Natural killer cell (primary cell): ENCODE results near the gene MYO1E. TPM values are rescaled to one million over a fixed set of nuclear protein-coding genes. Genes with fewer than 3 reads are reported as not detected.
A peak's percentile ranks its signal among the peaks of the same experiment; 100 is the strongest.

Experiments
- ATAC-seq, 3 donors: fragments of 150-1000 bp in 2 of 3; fragments of 200-7000 bp in 1 of 3; cut with Tn5 transposase; 1 replicate in 1 of 3; 2 replicates in 2 of 3; pipeline ENCODE4 v1.10.0; 2021; ENCODE audit warnings: mild to moderate bottlenecking in 2 of 3, moderate library complexity in 2 of 3
- DNase-seq, 2 donors: peaks; one replicate each; pipeline versions ENCODE4 v3.0.0 to v3.0.0-alpha.2; 2013 to 2021; ENCODE audit warnings: mixed read lengths in 1 of 2
- H3K27ac ChIP-seq: one replicate; pipeline ENCODE4 v1.5.1; 2013; ENCODE audit warnings: mild to moderate bottlenecking, low read length
- H3K27me3 ChIP-seq: one replicate; pipeline ENCODE4 v1.6.1; 2013; ENCODE audit warnings: low read length; ENCODE audit not compliant: control insufficient read depth, insufficient read depth
- H3K36me3 ChIP-seq: one replicate; pipeline ENCODE4 v1.6.1; 2013; ENCODE audit warnings: low read length; ENCODE audit not compliant: control insufficient read depth, insufficient read depth
- H3K4me1 ChIP-seq: one replicate; pipeline ENCODE4 v1.6.1; 2013; ENCODE audit warnings: low read length; ENCODE audit not compliant: control insufficient read depth, insufficient read depth
- H3K4me3 ChIP-seq: one replicate; pipeline ENCODE4 v1.5.1; 2013; ENCODE audit warnings: low read length
- H3K9me3 ChIP-seq: one replicate; pipeline ENCODE4 v1.6.1; 2013; ENCODE audit warnings: low read length; ENCODE audit not compliant: control insufficient read depth, insufficient read depth
- H3K27ac Mint-ChIP-seq, 2 donors: one replicate each; pipeline ENCODE4 v1.8.0; 2022; ENCODE audit warnings: mild to moderate bottlenecking in 2 of 2, mixed read lengths in 2 of 2, moderate library complexity in 1 of 2
- H3K27me3 Mint-ChIP-seq, 2 donors: one replicate each; pipeline ENCODE4 v1.8.0; 2022; ENCODE audit warnings: low read depth in 2 of 2, mixed read lengths in 2 of 2
- H3K36me3 Mint-ChIP-seq: one replicate; pipeline ENCODE4 v1.8.0; 2022; ENCODE audit warnings: mixed read lengths
- H3K4me1 Mint-ChIP-seq, 2 donors: one replicate each; pipeline ENCODE4 v1.8.0; 2022; ENCODE audit warnings: mixed read lengths in 2 of 2
- H3K4me3 Mint-ChIP-seq: one replicate; pipeline ENCODE4 v1.8.0; 2022; ENCODE audit warnings: mild to moderate bottlenecking, moderate library complexity, mixed read lengths
- H3K9me3 Mint-ChIP-seq, 2 donors: one replicate each; pipeline ENCODE4 v1.8.0; 2022; ENCODE audit warnings: mixed read lengths in 2 of 2
- WGBS: methylation state at CpG from one replicate; pipeline ENCODE4 v1.1.7; 2013; ENCODE audit warnings: missing lambda C conversion rate; ENCODE audit not compliant: insufficient coverage; 5-methylcytosine and 5-hydroxymethylcytosine counted together
- intact Hi-C: fragments of 100-400 bp; cut with micrococcal nuclease; formaldehyde crosslinking; loops from one replicate; pipeline ENCODE4 v1.14.2; 2022
- total RNA-seq, 4 donors: library from RNA; stranded (reverse); fragments of 120-200 nt in 1 of 4; gene quantifications; one replicate each; pipeline versions ENCODE4 v1.2.3 to v1.2.4, GENCODE V29; 2013 to 2022
- TF ChIP-seq, protein P1 (sequence below): fragments of 200-600 bp; IDR thresholded peaks from one replicate; pipeline ENCODE4 v1.8.0; 2022; ENCODE audit warnings: antibody characterized with exemption

The MYO1E gene
- total RNA-seq, 3 donors from 2014 or later (not counting 1 experiment from before 2014, with no cell fraction given) = 16.1 to 39.4 (median 22.7) TPM

DNA sequence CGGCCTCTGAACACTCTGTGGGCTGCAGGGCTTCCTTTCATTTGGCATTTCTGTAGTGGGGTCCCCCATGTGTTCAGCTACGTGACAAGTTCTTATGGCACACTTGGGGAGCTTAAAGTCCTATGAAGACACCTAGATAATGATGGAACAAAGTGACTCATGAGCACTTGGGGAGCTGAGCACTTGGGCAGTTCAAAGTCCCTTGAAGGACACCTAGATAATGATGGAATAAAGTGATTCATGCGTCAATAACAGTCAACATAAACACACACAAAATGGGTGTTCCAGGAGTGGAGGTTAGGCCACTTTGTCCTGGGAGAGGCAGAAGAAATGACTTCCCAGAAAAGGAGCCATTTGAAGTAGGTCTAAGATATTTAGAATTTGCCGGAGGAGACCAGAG, 99.4 kb downstream of the MYO1E start:
- Mint-ChIP-seq H3K4me1 (peaks cover 23 to 29% of the 10 kb centered on the region in 2 donors), H3K9me3 (no peaks in the 10 kb centered on the region), H3K36me3 (no peaks in the 10 kb centered on the region), H3K27ac (peak overlapping the region; percentile 19 to 56), H3K27me3 (no peaks in the 10 kb centered on the region), H3K4me3 (peak overlapping the region; percentile 4)
- Histone ChIP-seq H3K27ac (no peak overlapping the region), H3K4me3 (no peak overlapping the region), H3K27me3 (no peaks in the 10 kb centered on the region), H3K36me3 (no peaks in the 10 kb centered on the region), H3K4me1 (peaks cover 10% of the 10 kb centered on the region), H3K9me3 (no peaks in the 10 kb centered on the region)
- DNase-seq (no peak), ATAC-seq (no peak)
- TF ChIP-seq, protein P1, sequence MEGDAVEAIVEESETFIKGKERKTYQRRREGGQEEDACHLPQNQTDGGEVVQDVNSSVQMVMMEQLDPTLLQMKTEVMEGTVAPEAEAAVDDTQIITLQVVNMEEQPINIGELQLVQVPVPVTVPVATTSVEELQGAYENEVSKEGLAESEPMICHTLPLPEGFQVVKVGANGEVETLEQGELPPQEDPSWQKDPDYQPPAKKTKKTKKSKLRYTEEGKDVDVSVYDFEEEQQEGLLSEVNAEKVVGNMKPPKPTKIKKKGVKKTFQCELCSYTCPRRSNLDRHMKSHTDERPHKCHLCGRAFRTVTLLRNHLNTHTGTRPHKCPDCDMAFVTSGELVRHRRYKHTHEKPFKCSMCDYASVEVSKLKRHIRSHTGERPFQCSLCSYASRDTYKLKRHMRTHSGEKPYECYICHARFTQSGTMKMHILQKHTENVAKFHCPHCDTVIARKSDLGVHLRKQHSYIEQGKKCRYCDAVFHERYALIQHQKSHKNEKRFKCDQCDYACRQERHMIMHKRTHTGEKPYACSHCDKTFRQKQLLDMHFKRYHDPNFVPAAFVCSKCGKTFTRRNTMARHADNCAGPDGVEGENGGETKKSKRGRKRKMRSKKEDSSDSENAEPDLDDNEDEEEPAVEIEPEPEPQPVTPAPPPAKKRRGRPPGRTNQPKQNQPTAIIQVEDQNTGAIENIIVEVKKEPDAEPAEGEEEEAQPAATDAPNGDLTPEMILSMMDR = no peak
- intact Hi-C loops = no loop called here
- 96% methylated on average over 3 of the region's 4 CpGs for WGBS

DNA sequence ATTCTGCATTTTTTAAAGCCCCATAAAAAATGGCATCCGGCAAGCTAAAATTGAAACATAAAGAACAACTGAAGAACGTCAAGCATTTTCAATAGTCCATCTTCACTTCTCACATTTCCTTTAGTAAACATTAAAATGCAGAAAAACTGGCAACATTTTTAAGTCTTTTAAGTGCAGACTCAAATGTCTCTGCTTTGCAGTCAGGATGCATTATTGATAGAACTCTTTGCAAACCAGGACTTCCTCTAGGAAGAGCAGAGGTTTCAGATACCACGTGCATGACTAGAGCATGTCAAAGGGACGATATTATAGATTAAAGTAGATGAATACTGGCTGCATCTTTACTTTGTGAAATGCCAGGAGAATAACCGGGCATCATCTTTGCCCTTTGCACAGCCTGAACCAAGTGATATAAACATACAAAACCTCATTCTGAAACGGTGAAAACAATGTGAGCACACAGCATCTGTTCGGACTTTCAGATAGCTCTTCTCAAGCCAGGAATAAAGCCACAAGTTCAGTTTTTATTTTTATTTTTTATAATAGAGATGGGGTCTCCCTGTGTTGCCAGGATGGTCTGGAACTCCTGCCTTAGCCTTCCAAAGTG, 101.0 kb downstream of the MYO1E start:
- no peaks in the 10 kb centered on the region for H3K36me3 Mint-ChIP-seq
- no peaks in the 10 kb centered on the region for H3K27me3 ChIP-seq
- peaks cover 10% of the 10 kb centered on the region for H3K4me1 ChIP-seq
- no peak overlapping the region for H3K4me3 ChIP-seq
- H3K9me3 Mint-ChIP-seq = no peaks in the 10 kb centered on the region
- DNase-seq = no peak
- no peak overlapping the region for H3K27ac ChIP-seq
- no peaks in the 10 kb centered on the region for H3K9me3 ChIP-seq
- intact Hi-C loops = no loop called here
- no peak overlapping the region for H3K4me3 Mint-ChIP-seq
- TF ChIP-seq, protein P1 = no peak
- no peaks in the 10 kb centered on the region for H3K27me3 Mint-ChIP-seq
- no peak overlapping the region for H3K27ac Mint-ChIP-seq
- ATAC-seq = no peak
- peaks cover 23 to 29% of the 10 kb centered on the region in 2 donors for H3K4me1 Mint-ChIP-seq
- no peaks in the 10 kb centered on the region for H3K36me3 ChIP-seq
- 75% methylated on average over 7 of the region's 7 CpGs for WGBS

DNA sequence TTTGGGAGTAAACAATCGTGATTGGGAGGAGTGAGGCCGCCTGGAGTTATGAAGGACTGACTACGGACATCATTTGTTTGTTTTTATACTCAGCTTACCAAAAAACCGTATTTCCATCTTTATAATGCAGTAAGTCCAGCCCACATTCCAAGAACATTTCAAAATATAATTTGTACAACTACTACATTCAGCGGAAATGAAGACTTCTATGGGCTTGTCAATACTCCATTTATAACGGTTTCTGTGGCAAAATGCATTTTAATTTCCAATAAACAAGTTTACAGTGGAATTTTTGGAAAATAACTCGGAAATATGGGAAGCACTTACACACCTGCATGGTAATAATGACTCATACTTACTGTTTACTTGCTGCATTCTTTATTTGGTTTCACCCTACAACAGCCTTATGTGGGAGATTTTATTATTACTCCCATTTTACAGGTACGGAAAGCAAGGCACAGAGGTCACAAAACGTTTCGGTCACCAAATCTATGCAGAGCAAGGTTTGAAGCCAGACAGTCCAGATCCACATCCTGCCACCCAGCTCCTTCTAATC, 103.7 kb downstream of the MYO1E start:
- H3K4me3 ChIP-seq = no peak overlapping the region
- Mint-ChIP-seq H3K27me3 (no peaks in the 10 kb centered on the region), H3K27ac (no peak overlapping the region), H3K36me3 (no peaks in the 10 kb centered on the region), H3K4me3 (no peak overlapping the region), H3K4me1 (peaks cover 12 to 13% of the 10 kb centered on the region in 2 donors), H3K9me3 (no peaks in the 10 kb centered on the region)
- H3K9me3 ChIP-seq = no peaks in the 10 kb centered on the region
- ATAC-seq (no peak), DNase-seq (no peak)
- H3K27ac ChIP-seq = no peak overlapping the region
- intact Hi-C loops = no loop called here
- peaks cover 5% of the 10 kb centered on the region for H3K4me1 ChIP-seq
- 91% methylated on average over 9 of the region's 10 CpGs for WGBS
- TF ChIP-seq, protein P1 = no peak
- H3K27me3 ChIP-seq = no peaks in the 10 kb centered on the region
- no peaks in the 10 kb centered on the region for H3K36me3 ChIP-seq
